IMR-90 (cell line): Measurements from ENCODE around the gene VAMP8.
"Not testable (repeated sequence)": the region's sequence is repeated elsewhere in the genome, so short reads cannot be mapped to it uniquely, and the experiment has no call there.

Experiments used
- CTCF ChIP-seq: conservative IDR thresholded peaks from 2 replicates; pipeline ENCODE4 v1.5.1; 2012; ENCODE audit warnings: mild to moderate bottlenecking, low read depth, low read length, improper control_type of control experiment
- MAFK ChIP-seq: IDR thresholded peaks from 2 replicates; pipeline ENCODE4 v1.6.1; 2012; ENCODE audit warnings: low read depth, low read length, improper control_type of control experiment
- NFE2L2 ChIP-seq: fragments of 150-350 bp; IDR thresholded peaks from 2 replicates; pipeline ENCODE4 v1.6.1; 2016; ENCODE audit warnings: low read depth, mild to moderate bottlenecking, low read length
- POLR2A ChIP-seq: IDR thresholded peaks from 2 replicates; pipeline ENCODE4 v1.6.1; 2012; ENCODE audit warnings: mild to moderate bottlenecking, low read depth, low read length
- RCOR1 ChIP-seq: IDR thresholded peaks from 2 replicates; pipeline ENCODE4 v1.6.1; 2012; ENCODE audit warnings: mild to moderate bottlenecking, low read length, improper control_type of control experiment; ENCODE audit not compliant: insufficient replicate concordance
- SMC3 ChIP-seq: fragments of 150-350 bp; IDR thresholded peaks from 2 replicates; pipeline ENCODE4 v1.6.1; 2016; ENCODE audit warnings: low read depth, mild to moderate bottlenecking, antibody characterized with exemption, low read length, moderate library complexity

GRCh38 chr2:85560403-85560726, 17.0 kb upstream of the VAMP8 start:
- TF ChIP-seq SMC3, CTCF, POLR2A, MAFK, RCOR1, NFE2L2: not testable (repeated sequence)
